HG03457 (cell line): ENCODE measurements around the gene PBXIP1.
"Not testable (repeated sequence)": the region's sequence is repeated elsewhere in the genome, so short reads cannot be mapped to it uniquely, and the experiment has no call there.

Source experiments
- ATAC-seq: cut with Tn5 transposase; IDR thresholded peaks from one replicate; pipeline ENCODE4 v1.9.1; 2021; ENCODE audit warnings: moderate number of reproducible peaks; ENCODE audit not compliant: unreplicated experiment

PBXIP1 gene

DNA sequence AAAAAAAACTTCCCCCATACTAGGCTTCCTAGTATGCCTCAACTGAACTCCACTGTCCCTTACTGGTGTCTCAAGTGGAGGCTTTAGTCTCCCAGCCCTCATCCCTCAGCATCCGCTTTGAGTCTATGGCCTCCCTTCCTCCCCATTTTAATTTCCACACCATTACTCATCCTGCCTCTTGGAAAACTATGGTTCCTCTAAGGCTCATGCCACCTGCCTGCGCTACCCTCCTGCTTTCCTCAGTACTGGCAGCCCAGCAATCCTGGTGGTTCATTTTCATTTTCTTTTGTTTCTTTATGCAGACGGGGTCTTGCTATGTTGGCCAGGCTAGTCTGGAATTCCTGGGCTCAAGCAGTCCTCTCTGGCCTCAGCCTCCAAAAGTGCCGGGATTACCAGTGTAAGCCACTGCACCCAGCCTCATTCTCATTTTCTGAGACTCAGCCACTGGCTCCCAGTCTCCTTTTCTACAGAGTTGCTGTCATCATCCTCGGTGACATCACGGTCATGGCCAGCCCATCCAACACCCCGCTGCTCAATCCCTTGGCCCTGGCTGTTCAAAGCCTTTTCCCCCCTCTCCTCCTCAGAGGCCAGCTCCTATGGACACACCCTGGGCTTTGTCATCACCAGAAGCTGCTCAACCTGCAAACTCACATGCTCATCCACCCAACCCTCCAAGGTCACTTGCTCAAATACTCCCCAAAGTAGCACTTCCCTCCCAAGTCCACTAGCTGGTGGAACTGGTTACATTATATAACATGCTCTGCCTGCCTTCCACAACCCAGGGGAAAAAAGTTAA, 17.1 kb downstream of the PBXIP1 start:
- no peak for ATAC-seq

GRCh38 chr1:154937988-154938386, 17.9 kb downstream of the PBXIP1 start:
- ATAC-seq: no peak

DNA sequence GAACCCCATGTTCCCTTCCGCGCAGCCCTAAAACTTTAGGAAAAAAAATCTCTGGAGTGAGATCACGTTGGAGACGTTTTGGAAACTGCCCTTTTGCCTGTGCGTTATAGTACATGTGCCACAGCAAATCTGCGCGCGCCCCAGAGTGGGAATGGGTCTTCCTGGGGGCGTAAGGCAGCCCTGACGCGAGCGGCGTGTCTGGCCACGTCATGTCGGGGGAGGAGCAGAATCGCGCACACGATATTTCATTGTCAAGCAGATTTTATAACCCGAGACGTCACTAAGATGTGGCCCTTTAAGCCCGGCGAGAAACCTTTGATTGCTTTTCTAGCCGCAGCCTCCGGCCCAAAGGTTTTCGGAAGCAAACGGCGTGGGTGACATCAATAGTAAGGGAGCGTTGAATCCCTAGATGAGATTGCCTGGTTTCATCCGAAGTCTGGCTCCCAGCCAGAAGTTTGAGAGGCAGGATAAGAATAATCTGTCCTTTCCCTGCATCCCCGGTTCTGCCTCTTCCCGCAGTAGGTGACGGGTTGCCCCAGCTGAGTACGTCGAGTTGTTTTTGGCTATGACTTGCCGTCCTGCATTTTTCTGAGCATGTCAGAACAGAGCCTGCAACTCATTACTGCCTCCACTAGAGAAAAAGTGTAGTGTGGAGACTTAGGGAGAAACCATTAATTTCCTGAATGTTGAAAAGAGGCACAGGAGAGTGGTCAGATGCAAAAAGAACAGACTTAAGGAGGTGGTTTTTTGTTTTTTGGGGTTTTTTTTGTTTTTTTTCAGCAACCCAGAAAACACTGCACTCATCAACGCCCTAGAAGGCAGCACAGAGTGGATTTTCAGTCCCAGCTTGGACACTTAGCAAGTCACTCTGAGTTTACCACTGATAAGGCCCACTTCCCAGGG, 18.6 kb downstream of the PBXIP1 start:
- ATAC-seq: peak; percentile 35

GRCh38 chr1:154936555-154937084, 19.3 kb downstream of the PBXIP1 start, which contains the start of gene PMVK:
Gene PMVK, minus strand, starts transcription at chr1:154936719. Its CDS starts 34 bp downstream, at chr1:154936685.
- ATAC-seq: peak; percentile 53

DNA sequence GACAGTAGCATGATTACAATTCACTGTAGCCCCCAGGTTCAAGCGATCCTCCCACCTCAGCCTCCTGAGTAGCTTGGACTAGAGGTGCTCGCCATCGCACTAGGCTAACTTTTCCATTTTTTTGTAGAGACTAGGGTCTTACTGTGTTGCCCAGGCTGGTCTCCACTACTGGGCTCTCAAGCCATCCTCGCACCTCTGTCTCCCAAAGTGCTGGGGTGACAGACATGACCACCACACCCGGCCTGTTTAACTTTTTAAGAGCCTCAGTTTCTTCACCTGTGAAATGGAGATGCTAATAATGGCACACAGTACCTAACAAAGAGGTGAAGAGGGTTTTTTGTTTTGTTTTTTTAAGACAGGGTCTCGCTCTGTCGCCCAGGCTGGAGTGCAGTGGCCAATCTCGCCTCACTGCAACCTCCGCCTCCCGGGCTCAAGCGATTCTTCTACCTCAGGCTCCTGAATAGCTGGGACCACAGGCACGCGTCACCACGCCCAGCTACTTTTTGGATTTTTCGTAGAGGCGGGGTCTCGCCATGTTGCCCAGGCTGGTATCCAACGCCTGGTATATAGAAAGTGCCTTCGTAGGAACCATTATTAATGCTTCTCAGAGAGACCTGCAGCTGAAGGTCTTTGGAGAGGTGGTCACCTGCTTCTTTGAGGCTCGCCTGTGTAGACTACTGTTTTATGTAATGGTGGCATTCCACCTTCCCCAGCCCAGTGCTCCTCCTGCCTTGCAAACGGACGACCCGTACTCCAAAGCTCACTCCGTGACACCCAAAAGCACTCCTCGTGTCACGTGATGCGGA, 19.9 kb downstream of the PBXIP1 start:
- no peak for ATAC-seq

DNA sequence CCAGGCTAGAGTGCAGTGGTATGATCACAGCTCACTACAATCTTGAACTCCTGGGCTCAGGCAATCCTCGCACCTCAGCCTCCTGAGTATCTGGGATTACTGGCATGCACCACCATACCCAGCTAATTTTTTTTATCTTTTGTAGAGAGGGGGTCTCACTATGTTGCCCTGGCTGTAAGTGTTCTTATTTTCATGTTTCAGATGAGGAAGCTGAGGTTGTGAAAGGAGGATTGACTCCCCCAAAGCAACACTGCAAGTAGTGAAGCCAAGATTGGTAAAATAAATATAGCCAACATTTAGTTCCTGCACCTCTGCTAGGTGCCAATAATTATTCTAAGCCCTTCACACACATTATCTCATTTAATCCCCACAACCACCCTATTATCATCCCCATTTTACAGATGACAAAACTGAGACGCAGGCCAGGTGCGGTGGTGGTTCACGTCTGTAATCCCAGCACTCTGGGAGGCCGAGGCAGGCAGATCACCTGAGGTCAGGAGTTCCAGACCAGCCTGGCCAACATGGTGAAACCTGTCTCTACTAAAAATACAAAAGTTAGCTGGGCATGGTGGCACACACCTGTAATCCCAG, 21.4 kb downstream of the PBXIP1 start:
- ATAC-seq: no peak

DNA sequence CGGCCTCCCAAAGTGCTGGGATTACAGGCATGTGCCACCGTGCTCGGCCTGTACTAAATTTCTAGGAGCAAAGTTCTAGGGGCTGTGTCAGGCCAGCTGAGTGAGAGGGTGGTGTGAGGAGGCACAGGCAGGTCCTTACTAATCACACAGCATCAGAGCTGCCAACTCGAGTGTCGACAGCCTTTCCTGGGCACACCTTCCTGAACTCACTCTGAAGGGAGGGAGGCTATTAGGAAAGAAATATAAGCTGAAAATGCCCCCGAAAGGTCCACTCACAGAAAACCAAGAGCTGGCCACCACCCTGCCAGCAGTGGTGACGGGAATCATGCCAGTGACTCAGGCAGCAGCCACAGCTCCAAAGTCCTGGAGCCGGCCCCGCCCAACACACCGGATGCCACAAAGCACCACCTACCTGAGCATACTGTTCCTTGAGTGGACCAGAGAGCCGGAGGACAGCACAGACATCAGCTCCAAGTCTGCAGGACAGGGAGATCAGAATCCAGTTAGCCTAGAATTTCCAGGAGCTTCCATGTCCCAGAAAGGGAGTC, 23.9 kb downstream of the PBXIP1 start:
- no peak for ATAC-seq

GRCh38 chr1:154926201-154926600, 29.7 kb downstream of the PBXIP1 start:
- no peak for ATAC-seq

- ATAC-seq: no peak
Measured at GRCh38 chr1:154925335-154926170, 30.3 kb downstream of the PBXIP1 start.

DNA sequence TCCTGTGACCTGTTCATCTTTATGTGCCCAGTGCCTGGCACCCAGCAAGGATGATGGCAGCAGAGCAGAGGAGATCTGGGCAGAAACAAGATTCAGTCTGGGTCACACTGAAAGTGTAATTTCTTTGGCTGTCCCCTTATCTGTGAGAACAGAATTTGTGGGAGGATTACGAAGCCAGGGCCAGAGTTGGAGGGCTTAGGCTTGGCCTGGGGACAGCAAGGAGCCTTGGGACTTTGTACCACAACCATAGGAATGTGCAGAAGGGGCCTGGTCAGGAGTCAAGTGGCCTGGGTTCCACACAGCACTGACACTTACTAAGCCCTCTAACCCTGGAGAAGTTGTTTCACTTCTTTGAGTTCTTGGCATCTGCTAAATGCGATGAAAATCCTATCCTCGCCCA, 32.2 kb downstream of the PBXIP1 start:
- no peak for ATAC-seq

DNA sequence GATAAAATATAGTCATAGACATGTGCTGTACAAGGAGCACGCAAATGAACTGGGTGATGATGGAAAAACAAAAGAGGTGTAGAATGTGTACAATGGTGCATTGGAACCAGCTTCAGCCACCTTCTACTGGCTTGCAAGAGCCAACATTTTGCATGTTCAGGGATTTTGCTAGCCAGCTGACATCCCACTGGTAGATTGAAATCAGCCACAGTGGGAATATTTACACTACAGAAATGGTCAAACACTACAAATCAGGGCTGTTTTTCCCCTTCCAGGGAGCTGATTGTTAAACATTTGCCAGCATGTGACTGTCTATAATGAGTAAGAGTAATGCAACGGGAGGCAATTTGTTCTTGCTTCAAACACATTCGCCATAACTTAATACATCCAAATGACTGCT, 42.6 kb downstream of the PBXIP1 start:
- no peak for ATAC-seq

DNA sequence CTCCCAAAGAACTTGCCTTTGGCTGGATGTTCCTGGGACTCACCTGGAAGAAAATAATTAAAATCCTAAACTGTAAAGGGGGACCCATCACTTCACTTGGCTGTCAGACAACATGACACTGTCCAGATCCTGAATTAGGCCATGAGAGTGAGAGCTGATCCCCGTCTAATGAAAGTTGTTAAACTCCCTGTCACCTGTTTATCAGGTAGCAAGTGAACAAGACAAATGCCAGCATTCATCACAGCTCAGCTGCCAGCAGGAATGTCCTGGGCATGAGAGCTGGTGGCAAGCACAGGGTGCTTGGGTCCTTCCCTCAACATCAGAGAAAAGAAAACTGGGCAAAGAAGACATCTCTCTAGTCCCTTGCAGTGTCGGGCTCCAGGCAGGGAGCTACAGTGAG, 43.1 kb downstream of the PBXIP1 start:
- ATAC-seq: no peak

- no peak for ATAC-seq
Measured at GRCh38 chr1:154911691-154912550, 44.0 kb downstream of the PBXIP1 start.

- ATAC-seq: no peak
Measured at GRCh38 chr1:154910851-154911250, 45.0 kb downstream of the PBXIP1 start.

DNA sequence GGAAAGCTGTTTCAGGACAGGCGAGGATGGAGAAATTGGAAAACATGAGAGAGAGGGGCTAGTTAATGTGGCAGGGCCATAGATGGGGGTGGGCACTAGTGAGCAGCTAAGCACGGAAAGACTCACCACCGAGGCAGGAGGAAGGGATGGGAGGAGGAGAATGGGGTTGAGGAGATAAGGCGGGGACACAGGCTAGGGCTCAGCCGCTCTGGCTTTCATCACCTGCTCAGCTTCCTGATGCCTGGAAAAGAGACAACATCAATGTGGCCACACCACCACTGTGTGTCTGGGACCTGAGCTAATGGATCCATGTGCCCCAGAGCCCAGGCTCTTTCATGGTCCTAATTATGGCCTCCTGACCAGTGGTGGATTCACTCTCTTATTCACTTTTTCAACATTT, 47.0 kb downstream of the PBXIP1 start:
- ATAC-seq: no peak

DNA sequence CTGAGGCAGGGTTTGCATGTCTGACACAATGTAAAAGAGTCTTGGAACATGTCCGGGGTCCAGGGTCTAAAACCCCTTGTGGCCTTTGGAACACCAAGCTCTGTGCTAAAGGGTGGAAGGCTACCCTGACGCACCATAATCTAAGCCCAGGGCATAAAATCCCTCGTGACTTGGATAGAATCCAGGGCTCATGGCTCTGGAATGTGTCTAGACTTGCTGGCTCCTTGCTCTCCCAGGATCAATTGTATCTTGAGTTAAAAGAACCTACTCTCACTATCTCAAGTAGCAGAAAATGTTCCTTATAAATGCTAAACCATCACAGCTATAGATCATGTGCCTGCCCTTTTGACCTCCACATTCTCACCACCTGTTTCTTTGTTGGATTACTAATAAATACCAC, 47.8 kb downstream of the PBXIP1 start:
- not testable (repeated sequence) for ATAC-seq

GRCh38 chr1:154906621-154907081, 49.2 kb downstream of the PBXIP1 start:
- no peak for ATAC-seq

- ATAC-seq: no peak
Measured at GRCh38 chr1:154902938-154903566, 52.8 kb downstream of the PBXIP1 start.
